Measurements from ENCODE around the gene ITPKB.

The ITPKB gene

DNA sequence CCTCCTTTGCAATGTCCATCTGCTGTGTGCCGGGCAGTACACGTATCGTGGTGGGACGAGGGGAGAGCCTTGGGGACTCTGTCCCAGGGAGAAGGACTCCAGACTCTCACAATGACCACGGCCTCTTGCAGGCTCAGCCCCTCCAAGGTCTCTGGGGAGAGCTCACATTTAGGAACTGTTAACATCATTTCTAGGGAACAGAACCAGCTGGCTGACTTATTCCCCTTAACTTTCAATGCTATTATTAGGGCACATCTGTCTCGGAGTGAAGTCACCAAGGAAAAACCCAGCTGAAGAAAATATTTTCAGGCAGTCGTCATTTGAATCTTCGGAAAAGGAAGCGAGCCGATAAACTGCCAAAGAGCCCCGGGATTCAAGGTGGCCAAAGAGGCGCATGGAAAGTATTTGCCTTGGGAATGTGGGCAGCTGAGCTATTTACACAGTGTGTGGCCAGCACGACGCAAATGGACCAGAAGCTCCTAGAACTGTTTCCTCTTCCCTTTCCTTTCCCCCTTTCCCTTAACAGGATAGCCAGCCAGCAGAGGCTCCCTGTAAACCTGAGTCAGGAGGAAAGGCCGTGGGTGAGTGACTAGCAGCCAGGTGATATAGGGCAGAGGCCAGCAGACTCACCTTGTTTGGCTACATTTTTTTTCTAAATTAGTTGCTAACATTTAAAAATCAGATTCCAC is 74.5 kb downstream of the ITPKB start:
- no peak for TF ChIP-seq RAD21 (IDR thresholded peaks at IDR 0.05; ENCODE audit: low read depth)
- TF ChIP-seq CREB1 (IDR thresholded peaks at IDR 0.05; ENCODE audit: low read depth) = no peak
- TF ChIP-seq, protein P1, sequence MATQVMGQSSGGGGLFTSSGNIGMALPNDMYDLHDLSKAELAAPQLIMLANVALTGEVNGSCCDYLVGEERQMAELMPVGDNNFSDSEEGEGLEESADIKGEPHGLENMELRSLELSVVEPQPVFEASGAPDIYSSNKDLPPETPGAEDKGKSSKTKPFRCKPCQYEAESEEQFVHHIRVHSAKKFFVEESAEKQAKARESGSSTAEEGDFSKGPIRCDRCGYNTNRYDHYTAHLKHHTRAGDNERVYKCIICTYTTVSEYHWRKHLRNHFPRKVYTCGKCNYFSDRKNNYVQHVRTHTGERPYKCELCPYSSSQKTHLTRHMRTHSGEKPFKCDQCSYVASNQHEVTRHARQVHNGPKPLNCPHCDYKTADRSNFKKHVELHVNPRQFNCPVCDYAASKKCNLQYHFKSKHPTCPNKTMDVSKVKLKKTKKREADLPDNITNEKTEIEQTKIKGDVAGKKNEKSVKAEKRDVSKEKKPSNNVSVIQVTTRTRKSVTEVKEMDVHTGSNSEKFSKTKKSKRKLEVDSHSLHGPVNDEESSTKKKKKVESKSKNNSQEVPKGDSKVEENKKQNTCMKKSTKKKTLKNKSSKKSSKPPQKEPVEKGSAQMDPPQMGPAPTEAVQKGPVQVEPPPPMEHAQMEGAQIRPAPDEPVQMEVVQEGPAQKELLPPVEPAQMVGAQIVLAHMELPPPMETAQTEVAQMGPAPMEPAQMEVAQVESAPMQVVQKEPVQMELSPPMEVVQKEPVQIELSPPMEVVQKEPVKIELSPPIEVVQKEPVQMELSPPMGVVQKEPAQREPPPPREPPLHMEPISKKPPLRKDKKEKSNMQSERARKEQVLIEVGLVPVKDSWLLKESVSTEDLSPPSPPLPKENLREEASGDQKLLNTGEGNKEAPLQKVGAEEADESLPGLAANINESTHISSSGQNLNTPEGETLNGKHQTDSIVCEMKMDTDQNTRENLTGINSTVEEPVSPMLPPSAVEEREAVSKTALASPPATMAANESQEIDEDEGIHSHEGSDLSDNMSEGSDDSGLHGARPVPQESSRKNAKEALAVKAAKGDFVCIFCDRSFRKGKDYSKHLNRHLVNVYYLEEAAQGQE (IDR thresholded peaks at IDR 0.05; ENCODE audit: low read depth) = no peak
- TF ChIP-seq TCF12 (IDR thresholded peaks at IDR 0.05; ENCODE audit: low read depth) = no peak
- no peak for TF ChIP-seq ZBTB7A (IDR thresholded peaks at IDR 0.05; ENCODE audit: low read depth)
- no peak for TF ChIP-seq TAF1 (IDR thresholded peaks at IDR 0.05; ENCODE audit: low read depth)
- no peak for TF ChIP-seq NFIC (IDR thresholded peaks at IDR 0.05)
- TF ChIP-seq, protein P2, sequence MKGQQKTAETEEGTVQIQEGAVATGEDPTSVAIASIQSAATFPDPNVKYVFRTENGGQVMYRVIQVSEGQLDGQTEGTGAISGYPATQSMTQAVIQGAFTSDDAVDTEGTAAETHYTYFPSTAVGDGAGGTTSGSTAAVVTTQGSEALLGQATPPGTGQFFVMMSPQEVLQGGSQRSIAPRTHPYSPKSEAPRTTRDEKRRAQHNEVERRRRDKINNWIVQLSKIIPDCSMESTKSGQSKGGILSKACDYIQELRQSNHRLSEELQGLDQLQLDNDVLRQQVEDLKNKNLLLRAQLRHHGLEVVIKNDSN (IDR thresholded peaks at IDR 0.05) = no peak
- TF ChIP-seq EP300 (IDR thresholded peaks at IDR 0.05; ENCODE audit: borderline replicate concordance) = no peak
- TF ChIP-seq FOXM1 (IDR thresholded peaks at IDR 0.05; ENCODE audit: borderline replicate concordance, low read depth) = no peak
- no peak for TF ChIP-seq YY1 (IDR thresholded peaks at IDR 0.05; ENCODE audit: low read depth)
- no peak for TF ChIP-seq CEBPB (IDR thresholded peaks at IDR 0.05)
- no peak for TF ChIP-seq EGR1 (IDR thresholded peaks at IDR 0.05)
- no peak for TF ChIP-seq TEAD4 (IDR thresholded peaks at IDR 0.05)
- TF ChIP-seq, protein P3, sequence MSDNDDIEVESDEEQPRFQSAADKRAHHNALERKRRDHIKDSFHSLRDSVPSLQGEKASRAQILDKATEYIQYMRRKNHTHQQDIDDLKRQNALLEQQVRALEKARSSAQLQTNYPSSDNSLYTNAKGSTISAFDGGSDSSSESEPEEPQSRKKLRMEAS (IDR thresholded peaks at IDR 0.05) = no peak

DNA sequence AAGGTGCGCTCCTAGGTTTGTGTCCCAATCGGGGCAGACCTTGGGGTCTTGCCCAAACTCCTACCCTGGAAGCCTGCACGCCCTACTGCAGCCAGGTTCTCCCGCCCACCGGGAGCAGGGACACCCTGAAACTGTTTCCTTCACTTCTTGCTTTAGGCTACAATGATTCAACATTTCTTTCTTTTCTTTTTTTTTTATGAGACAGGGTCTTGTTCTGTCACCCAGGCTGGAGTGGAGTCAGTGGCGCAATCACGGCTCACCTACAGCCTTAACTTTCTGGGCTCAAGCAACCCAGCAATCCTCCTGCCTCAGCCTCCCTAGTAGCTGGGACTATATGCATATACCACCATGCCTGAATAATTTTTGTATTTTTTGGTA is 75.8 kb downstream of the ITPKB start:
- TF ChIP-seq FOXM1 (IDR thresholded peaks at IDR 0.05; ENCODE audit: borderline replicate concordance, low read depth) (no peak), EP300 (IDR thresholded peaks at IDR 0.05; ENCODE audit: borderline replicate concordance) (no peak), RAD21 (IDR thresholded peaks at IDR 0.05; ENCODE audit: low read depth) (no peak), EGR1 (IDR thresholded peaks at IDR 0.05) (no peak), TCF12 (IDR thresholded peaks at IDR 0.05; ENCODE audit: low read depth) (no peak), ZBTB7A (IDR thresholded peaks at IDR 0.05; ENCODE audit: low read depth) (no peak), TEAD4 (IDR thresholded peaks at IDR 0.05) (no peak)
- TF ChIP-seq, protein P2 (IDR thresholded peaks at IDR 0.05) = no peak
- TF ChIP-seq, protein P1 (IDR thresholded peaks at IDR 0.05; ENCODE audit: low read depth) = no peak

DNA sequence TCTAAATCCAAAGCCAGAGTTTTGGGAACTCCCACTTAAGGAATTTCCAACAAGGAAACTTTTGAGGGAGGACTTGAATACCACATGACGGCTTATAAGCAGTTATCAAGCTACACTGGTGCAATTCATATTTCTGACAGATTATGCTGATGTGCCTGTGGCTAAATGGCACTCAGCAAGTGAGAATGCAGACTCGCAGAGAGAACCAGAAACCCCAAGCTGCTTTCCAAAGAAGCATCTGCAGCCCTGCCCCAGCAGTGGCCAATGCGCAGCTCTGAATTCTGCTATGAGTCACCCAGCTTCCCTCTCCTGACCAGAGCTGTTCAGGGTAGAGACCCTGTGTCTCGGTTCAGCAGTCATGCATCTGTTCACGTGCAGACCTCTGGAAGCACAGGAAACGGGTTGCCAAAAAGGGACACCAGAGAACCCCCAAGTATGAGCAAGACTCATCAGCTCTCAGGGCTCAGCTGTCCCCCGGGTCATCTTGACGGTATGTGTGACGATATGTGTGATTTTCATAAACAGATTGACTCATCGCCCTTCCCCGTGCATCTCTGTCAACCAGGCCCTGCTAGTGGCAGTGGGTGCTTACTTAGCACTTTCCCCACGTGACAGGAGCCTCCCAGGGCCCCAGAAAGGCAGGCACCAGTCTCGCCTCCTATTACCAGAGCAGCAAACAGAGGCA is 76.3 kb downstream of the ITPKB start:
- TF ChIP-seq TCF12 (IDR thresholded peaks at IDR 0.05; ENCODE audit: low read depth) (no peak), ZBTB7A (IDR thresholded peaks at IDR 0.05; ENCODE audit: low read depth) (no peak), TAF1 (IDR thresholded peaks at IDR 0.05; ENCODE audit: low read depth) (no peak), EGR1 (IDR thresholded peaks at IDR 0.05) (no peak)

DNA sequence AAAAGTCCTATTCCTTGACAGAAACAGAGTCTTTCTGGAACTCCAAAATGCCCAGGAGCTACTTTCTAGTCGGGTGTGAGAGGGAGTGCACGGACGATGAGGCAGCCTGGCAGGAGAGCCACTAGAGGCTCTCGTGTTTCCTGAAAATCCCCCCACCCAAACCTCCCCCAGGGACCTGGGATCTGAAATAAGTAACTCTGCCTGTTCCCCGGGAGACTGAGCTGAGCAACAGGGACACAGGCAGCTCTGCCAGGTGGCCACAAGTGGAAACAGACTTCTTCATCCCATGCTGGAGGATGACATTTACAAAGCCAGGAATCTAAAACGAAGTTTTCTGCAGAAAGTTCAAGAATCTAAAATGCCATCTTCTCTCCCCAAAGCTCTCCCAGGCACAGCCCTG is 77.1 kb downstream of the ITPKB start:
- TF ChIP-seq RAD21 (IDR thresholded peaks at IDR 0.05; ENCODE audit: low read depth) (no peak), EP300 (IDR thresholded peaks at IDR 0.05; ENCODE audit: borderline replicate concordance) (no peak), FOXM1 (IDR thresholded peaks at IDR 0.05; ENCODE audit: borderline replicate concordance, low read depth) (no peak), CEBPB (IDR thresholded peaks at IDR 0.05) (no peak), EGR1 (IDR thresholded peaks at IDR 0.05) (no peak), YY1 (IDR thresholded peaks at IDR 0.05; ENCODE audit: low read depth) (no peak), TAF1 (IDR thresholded peaks at IDR 0.05; ENCODE audit: low read depth) (no peak), TCF12 (IDR thresholded peaks at IDR 0.05; ENCODE audit: low read depth) (no peak)
- TF ChIP-seq, protein P1 (IDR thresholded peaks at IDR 0.05; ENCODE audit: low read depth) = no peak
- TF ChIP-seq, protein P2 (IDR thresholded peaks at IDR 0.05) = no peak
